Measurements from ENCODE around the gene TM4SF18. TPM values are rescaled to one million over a fixed set of nuclear protein-coding genes. Genes with fewer than 3 reads are reported as not detected.
"Not testable (repeated sequence)": the region's sequence is repeated elsewhere in the genome, so short reads cannot be mapped to it uniquely, and the experiment has no call there.

TM4SF18 gene
- polyA plus RNA-seq = 1 to 10 TPM in 1 of 2 donors, under 1 TPM in 1; 0.53 to 1.2 TPM

- H3K4me3 ChIP-seq (ENCODE audit: low read depth in 1 of 2, low read length in 2 of 2) = no peak within 1 kb of the TSS
- no peaks in the 10 kb centered on the region for H3K36me3 ChIP-seq (ENCODE audit: control insufficient read depth in 2 of 2, insufficient read depth in 2 of 2, low read length in 1 of 2)
- no peaks in the 10 kb centered on the region for H3K4me1 ChIP-seq (ENCODE audit: control insufficient read depth in 2 of 2, insufficient read depth in 2 of 2, low read length in 1 of 2)
- 79 to 82% methylated on average over 11 of the region's 11 CpGs for whole genome bisulfite sequencing, 2 donors
- no peaks in the 10 kb centered on the region for H3K9me3 ChIP-seq (ENCODE audit: control insufficient read depth in 2 of 2, insufficient read depth in 1 of 2, low read depth in 1 of 2, low read length in 1 of 2)
- H3K27me3 ChIP-seq (ENCODE audit: control insufficient read depth in 1 of 2, insufficient read depth in 2 of 2, low read length in 2 of 2) = no peaks in the 10 kb centered on the region
- no peak within 1 kb of the TSS for H3K27ac ChIP-seq (ENCODE audit: low read depth in 2 of 2, low read length in 1 of 2)
Measured at GRCh38 chr3:149333176-149333859, at the start of gene TM4SF18. TSS of gene TM4SF18 (minus strand) at chr3:149333636. CDS start at chr3:149333382, 254 bp downstream.

GRCh38 chr3:149382518-149382917, 49.1 kb upstream of the TM4SF18 start:
- no peak overlapping the region for H3K4me3 ChIP-seq (ENCODE audit: low read depth in 1 of 2, low read length in 2 of 2)
- WGBS, 2 donors = 74 to 78% methylated on average over 6 of the region's 6 CpGs
- no peaks in the 10 kb centered on the region for H3K27me3 ChIP-seq (ENCODE audit: control insufficient read depth in 1 of 2, insufficient read depth in 2 of 2, low read length in 2 of 2)
- H3K9me3 ChIP-seq (ENCODE audit: control insufficient read depth in 2 of 2, insufficient read depth in 1 of 2, low read depth in 1 of 2, low read length in 1 of 2) = no peaks in the 10 kb centered on the region
- H3K36me3 ChIP-seq (ENCODE audit: control insufficient read depth in 2 of 2, insufficient read depth in 2 of 2, low read length in 1 of 2) = no peaks in the 10 kb centered on the region
- H3K27ac ChIP-seq (ENCODE audit: low read depth in 2 of 2, low read length in 1 of 2) = peak overlapping the region in 1 of 2 donors; percentile 49
- peaks cover 10% of the 10 kb centered on the region in 2 donors for H3K4me1 ChIP-seq (ENCODE audit: control insufficient read depth in 2 of 2, insufficient read depth in 2 of 2, low read length in 1 of 2)

- H3K4me3 ChIP-seq (ENCODE audit: low read depth in 1 of 2, low read length in 2 of 2) = no peak overlapping the region
- peaks cover 10% of the 10 kb centered on the region in 2 donors for H3K4me1 ChIP-seq (ENCODE audit: control insufficient read depth in 2 of 2, insufficient read depth in 2 of 2, low read length in 1 of 2)
- H3K27ac ChIP-seq (ENCODE audit: low read depth in 2 of 2, low read length in 1 of 2) = peak overlapping the region in 1 of 2 donors; percentile 49
- no peaks in the 10 kb centered on the region for H3K9me3 ChIP-seq (ENCODE audit: control insufficient read depth in 2 of 2, insufficient read depth in 1 of 2, low read depth in 1 of 2, low read length in 1 of 2)
- H3K36me3 ChIP-seq (ENCODE audit: control insufficient read depth in 2 of 2, insufficient read depth in 2 of 2, low read length in 1 of 2) = no peaks in the 10 kb centered on the region
- no peaks in the 10 kb centered on the region for H3K27me3 ChIP-seq (ENCODE audit: control insufficient read depth in 1 of 2, insufficient read depth in 2 of 2, low read length in 2 of 2)
- 72 to 83% methylated on average over 4 of the region's 4 CpGs for WGBS, 2 donors
Measured at GRCh38 chr3:149382101-149382467, 48.6 kb upstream of the TM4SF18 start.

- Histone ChIP-seq H3K36me3 (ENCODE audit: control insufficient read depth in 2 of 2, insufficient read depth in 2 of 2, low read length in 1 of 2) (no peaks in the 10 kb centered on the region), H3K27ac (ENCODE audit: low read depth in 2 of 2, low read length in 1 of 2) (no peak overlapping the region), H3K4me1 (ENCODE audit: control insufficient read depth in 2 of 2, insufficient read depth in 2 of 2, low read length in 1 of 2) (peaks cover 10% of the 10 kb centered on the region in 2 donors), H3K4me3 (ENCODE audit: low read depth in 1 of 2, low read length in 2 of 2) (no peak overlapping the region), H3K27me3 (ENCODE audit: control insufficient read depth in 1 of 2, insufficient read depth in 2 of 2, low read length in 2 of 2) (no peaks in the 10 kb centered on the region), H3K9me3 (ENCODE audit: control insufficient read depth in 2 of 2, insufficient read depth in 1 of 2, low read depth in 1 of 2, low read length in 1 of 2) (no peaks in the 10 kb centered on the region)
- 73 to 85% methylated on average over 6 of the region's 6 CpGs for WGBS, 2 donors
Measured at GRCh38 chr3:149381173-149382100, 48.0 kb upstream of the TM4SF18 start.

GRCh38 chr3:149380220-149380619, 46.8 kb upstream of the TM4SF18 start:
- not testable (repeated sequence) for H3K27ac ChIP-seq (ENCODE audit: low read depth in 2 of 2, low read length in 1 of 2); H3K4me3 ChIP-seq (ENCODE audit: low read depth in 1 of 2, low read length in 2 of 2); H3K9me3 ChIP-seq (ENCODE audit: control insufficient read depth in 2 of 2, insufficient read depth in 1 of 2, low read depth in 1 of 2, low read length in 1 of 2); H3K27me3 ChIP-seq (ENCODE audit: control insufficient read depth in 1 of 2, insufficient read depth in 2 of 2, low read length in 2 of 2); H3K36me3 ChIP-seq (ENCODE audit: control insufficient read depth in 2 of 2, insufficient read depth in 2 of 2, low read length in 1 of 2)
- H3K4me1 ChIP-seq (ENCODE audit: control insufficient read depth in 2 of 2, insufficient read depth in 2 of 2, low read length in 1 of 2) = peaks cover 8 to 10% of the 10 kb centered on the region in 2 donors
- 95 to 96% methylated on average over 8 to 22 of the region's 32 CpGs for WGBS, 2 donors

- Histone ChIP-seq H3K36me3 (ENCODE audit: control insufficient read depth in 2 of 2, insufficient read depth in 2 of 2, low read length in 1 of 2) (peaks cover 0 to 4% of the 10 kb centered on the region in 2 donors), H3K4me1 (ENCODE audit: control insufficient read depth in 2 of 2, insufficient read depth in 2 of 2, low read length in 1 of 2) (peaks cover 4 to 9% of the 10 kb centered on the region in 2 donors), H3K9me3 (ENCODE audit: control insufficient read depth in 2 of 2, insufficient read depth in 1 of 2, low read depth in 1 of 2, low read length in 1 of 2) (no peaks in the 10 kb centered on the region), H3K27ac (ENCODE audit: low read depth in 2 of 2, low read length in 1 of 2) (peak overlapping the region; percentile 85 to 98), H3K27me3 (ENCODE audit: control insufficient read depth in 1 of 2, insufficient read depth in 2 of 2, low read length in 2 of 2) (no peaks in the 10 kb centered on the region), H3K4me3 (ENCODE audit: low read depth in 1 of 2, low read length in 2 of 2) (no peak overlapping the region)
- WGBS, 2 donors = 73 to 76% methylated on average over 9 of the region's 9 CpGs
Measured at GRCh38 chr3:149378478-149379309, 45.3 kb upstream of the TM4SF18 start.

- peak within 1 kb of the TSS; percentile 47 to 72 for H3K4me3 ChIP-seq (ENCODE audit: low read depth in 1 of 2, low read length in 2 of 2)
- no peaks in the 10 kb centered on the region for H3K9me3 ChIP-seq (ENCODE audit: control insufficient read depth in 2 of 2, insufficient read depth in 1 of 2, low read depth in 1 of 2, low read length in 1 of 2)
- H3K27me3 ChIP-seq (ENCODE audit: control insufficient read depth in 1 of 2, insufficient read depth in 2 of 2, low read length in 2 of 2) = no peaks in the 10 kb centered on the region
- peaks cover 0 to 5% of the 10 kb centered on the region in 2 donors for H3K36me3 ChIP-seq (ENCODE audit: control insufficient read depth in 2 of 2, insufficient read depth in 2 of 2, low read length in 1 of 2)
- 25 to 29% methylated on average over 15 of the region's 15 CpGs for WGBS, 2 donors
- peak within 1 kb of the TSS; percentile 85 to 98 for H3K27ac ChIP-seq (ENCODE audit: low read depth in 2 of 2, low read length in 1 of 2)
- peaks cover 3 to 9% of the 10 kb centered on the region in 2 donors for H3K4me1 ChIP-seq (ENCODE audit: control insufficient read depth in 2 of 2, insufficient read depth in 2 of 2, low read length in 1 of 2)
Measured at GRCh38 chr3:149377408-149378364, 44.2 kb upstream of the TM4SF18 start, which contains the start of gene TM4SF1. TSS of gene TM4SF1 (minus strand) at chr3:149377649. CDS start at chr3:149377547, 102 bp downstream.

- Histone ChIP-seq H3K4me3 (ENCODE audit: low read depth in 1 of 2, low read length in 2 of 2) (peak overlapping the region; percentile 47 to 72), H3K36me3 (ENCODE audit: control insufficient read depth in 2 of 2, insufficient read depth in 2 of 2, low read length in 1 of 2) (peaks cover 0 to 6% of the 10 kb centered on the region in 2 donors), H3K9me3 (ENCODE audit: control insufficient read depth in 2 of 2, insufficient read depth in 1 of 2, low read depth in 1 of 2, low read length in 1 of 2) (no peaks in the 10 kb centered on the region), H3K4me1 (ENCODE audit: control insufficient read depth in 2 of 2, insufficient read depth in 2 of 2, low read length in 1 of 2) (peaks cover 3 to 11% of the 10 kb centered on the region in 2 donors), H3K27me3 (ENCODE audit: control insufficient read depth in 1 of 2, insufficient read depth in 2 of 2, low read length in 2 of 2) (no peaks in the 10 kb centered on the region), H3K27ac (ENCODE audit: low read depth in 2 of 2, low read length in 1 of 2) (peak overlapping the region; percentile 85 to 98)
- WGBS, 2 donors = 23 to 28% methylated on average over 8 of the region's 8 CpGs
Measured at GRCh38 chr3:149376718-149377407, 43.4 kb upstream of the TM4SF18 start.

Data from esophagus (tissue), 2 donors.